8988T (cell line): Measurements from ENCODE around the gene DHRS7B.

ENCODE experiments used
- DNase-seq: peaks from one replicate; pipeline ENCODE4 v3.0.0; 2011

DHRS7B gene

GRCh38 chr17:21160401-21160800 lies 33.6 kb downstream of the DHRS7B start:
- DNase-seq = no peak

GRCh38 chr17:21161498-21162393 lies 35.0 kb downstream of the DHRS7B start:
- DNase-seq = no peak

- DNase-seq = no peak
Measured at GRCh38 chr17:21162394-21162775, 35.6 kb downstream of the DHRS7B start.

GRCh38 chr17:21163101-21163500 lies 36.3 kb downstream of the DHRS7B start:
- no peak for DNase-seq

GRCh38 chr17:21164216-21164615 lies 37.5 kb downstream of the DHRS7B start:
- no peak for DNase-seq

- DNase-seq = no peak
Measured at GRCh38 chr17:21164620-21165019, 37.9 kb downstream of the DHRS7B start.

- DNase-seq = no peak
Measured at GRCh38 chr17:21165922-21166594, 39.3 kb downstream of the DHRS7B start.

GRCh38 chr17:21166595-21167210 lies 39.9 kb downstream of the DHRS7B start:
- no peak for DNase-seq

- DNase-seq = no peak
Measured at GRCh38 chr17:21167303-21167702, 40.5 kb downstream of the DHRS7B start.

- no peak for DNase-seq
Measured at GRCh38 chr17:21168555-21168865, 41.7 kb downstream of the DHRS7B start.

- DNase-seq = no peak
Measured at GRCh38 chr17:21169496-21169895, 42.7 kb downstream of the DHRS7B start.

GRCh38 chr17:21170809-21171208 lies 44.0 kb downstream of the DHRS7B start:
- DNase-seq = no peak

- no peak for DNase-seq
Measured at GRCh38 chr17:21171309-21171922, 44.7 kb downstream of the DHRS7B start.

- no peak for DNase-seq
Measured at GRCh38 chr17:21171970-21172510, 45.3 kb downstream of the DHRS7B start.

GRCh38 chr17:21172846-21173245 lies 46.1 kb downstream of the DHRS7B start:
- DNase-seq = no peak

GRCh38 chr17:21173543-21173942 lies 46.8 kb downstream of the DHRS7B start:
- no peak for DNase-seq

GRCh38 chr17:21174186-21174585 lies 47.4 kb downstream of the DHRS7B start:
- no peak for DNase-seq

GRCh38 chr17:21174713-21175112 lies 47.9 kb downstream of the DHRS7B start:
- no peak for DNase-seq

GRCh38 chr17:21176773-21177395 lies 50.1 kb downstream of the DHRS7B start:
- DNase-seq = no peak

- DNase-seq = no peak
Measured at GRCh38 chr17:21177401-21177800, 50.6 kb downstream of the DHRS7B start.

- peak; percentile 2 for DNase-seq
Measured at GRCh38 chr17:21177854-21178600, 51.3 kb downstream of the DHRS7B start.

- no peak for DNase-seq
Measured at GRCh38 chr17:21183468-21183867, 56.7 kb downstream of the DHRS7B start.
